IPS-NIHi7 (cell line): ENCODE data around the gene COPZ1.

Source experiments
- DNase-seq: peaks from one replicate; pipeline ENCODE4 v3.0.0; 2012; ENCODE audit warnings: mixed read lengths; ENCODE audit errors: extremely low spot score

The COPZ1 gene

DNA sequence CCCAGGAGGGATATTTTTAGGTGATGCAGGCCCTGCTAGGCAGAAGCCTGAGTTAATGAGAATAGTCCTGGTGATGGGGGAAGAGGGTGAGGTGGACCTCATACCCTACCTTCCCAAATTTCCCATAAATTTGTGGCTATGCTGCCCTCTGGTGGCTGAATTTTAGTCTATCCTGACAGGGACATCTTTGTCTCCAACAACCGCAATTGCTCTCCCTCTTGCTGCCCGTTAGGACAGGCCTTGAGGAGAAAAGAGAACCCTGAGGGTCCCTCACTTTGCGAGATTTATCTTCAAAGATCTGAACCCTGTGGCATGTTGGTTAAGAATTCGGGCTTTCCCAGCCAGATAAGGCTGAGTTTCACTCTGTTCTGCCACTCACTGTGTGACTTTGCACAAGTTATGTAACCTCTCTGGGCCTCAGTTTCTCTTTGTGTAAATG is 69.4 kb downstream of the COPZ1 start:
- peak; percentile 58 for DNase-seq

- no peak for DNase-seq
Observed at GRCh38 chr12:54394986-54395385, 70.1 kb downstream of the COPZ1 start.

DNA sequence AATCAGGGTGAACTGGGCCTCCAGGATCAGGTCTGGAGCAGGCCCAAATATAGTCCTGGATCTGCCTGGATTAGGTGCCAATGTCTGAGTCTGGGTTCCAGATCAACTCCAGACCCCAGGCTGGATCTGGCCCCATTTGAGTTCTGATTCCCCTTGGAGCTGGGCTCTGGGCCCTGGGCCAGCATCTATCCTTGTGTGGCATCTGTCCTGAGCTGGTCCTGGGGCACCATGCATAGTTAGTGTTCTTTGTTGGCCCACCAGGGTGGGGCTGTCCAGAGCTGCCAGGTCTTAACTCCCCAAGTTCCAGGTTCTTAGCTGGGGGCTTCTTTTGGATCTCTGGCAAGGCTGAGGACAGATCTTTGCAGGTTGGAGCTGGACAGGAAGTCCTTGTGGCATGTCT is 70.6 kb downstream of the COPZ1 start:
- no peak for DNase-seq

DNA sequence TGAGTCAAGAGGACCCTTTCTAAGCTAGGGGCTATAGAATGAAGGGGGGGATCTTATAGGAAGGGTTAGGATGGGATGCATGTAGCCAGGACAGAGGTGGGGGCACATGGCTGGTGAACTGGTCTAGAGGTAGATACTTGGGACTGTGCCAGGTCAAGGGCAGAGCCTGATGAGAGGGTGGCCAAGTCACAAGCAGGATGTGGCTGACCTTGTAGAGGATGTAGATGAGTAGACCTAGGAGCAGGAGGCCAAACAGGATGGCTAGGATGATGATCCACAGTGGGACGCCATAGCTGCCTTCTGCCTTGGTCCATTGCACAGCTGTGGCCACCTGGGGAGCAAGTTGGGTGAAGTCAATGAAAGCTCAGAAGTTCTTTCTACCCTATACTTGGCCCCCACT is 72.2 kb downstream of the COPZ1 start:
- no peak for DNase-seq

DNA sequence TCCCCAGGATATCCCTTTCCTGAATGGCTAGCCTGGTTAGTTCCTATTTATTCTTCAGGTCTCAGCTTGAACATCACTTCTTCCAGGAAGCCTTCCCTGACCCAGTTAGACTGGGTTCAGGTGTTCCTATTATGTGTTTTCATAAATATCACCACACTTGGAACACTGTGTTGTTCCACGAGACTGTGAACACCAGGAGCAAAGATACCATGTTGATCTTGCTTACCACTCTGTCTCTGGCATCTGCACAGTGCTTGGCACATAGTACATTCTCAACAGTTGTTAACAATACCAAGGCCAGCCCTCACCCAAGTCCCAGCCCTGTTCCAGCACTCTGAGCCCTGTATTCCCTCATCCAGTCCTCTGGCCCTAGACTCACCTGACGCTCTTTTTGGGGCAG is 73.3 kb downstream of the COPZ1 start:
- no peak for DNase-seq

- DNase-seq, result peak; percentile 92
Observed at GRCh38 chr12:54398995-54399793, 74.3 kb downstream of the COPZ1 start.

- no peak for DNase-seq
Observed at GRCh38 chr12:54401119-54401518, 76.2 kb downstream of the COPZ1 start.
